HL-60 (cell line): Measurements from ENCODE around the gene NDE1.

Experiments
- CTCF ChIP-seq: IDR thresholded peaks from one replicate; pipeline ENCODE4 v1.5.1; 2011; ENCODE audit warnings: low read length, control low read depth, inconsistent platforms; ENCODE audit not compliant: insufficient read depth
- REST ChIP-seq: IDR thresholded peaks from 2 replicates; pipeline ENCODE4 v1.6.1; 2012; ENCODE audit warnings: low read depth; ENCODE audit not compliant: insufficient replicate concordance
- SPI1 ChIP-seq: IDR thresholded peaks from 2 replicates; pipeline ENCODE4 v1.6.1; 2012; ENCODE audit warnings: low read depth, mild to moderate bottlenecking, borderline replicate concordance

- TF ChIP-seq CTCF = no peak
- TF ChIP-seq REST = no peak
- no peak for TF ChIP-seq SPI1
Observed at GRCh38 chr16:15674571-15674970, 24.5 kb downstream of the NDE1 start.
